ENCODE data around the gene LCE2B.

- TF ChIP-seq EZH2 (IDR thresholded peaks at IDR 0.05; ENCODE audit: insufficient read depth, poor library complexity, severe bottlenecking) = no peak
- no peak for TF ChIP-seq EZH2phosphoT487 (IDR thresholded peaks at IDR 0.05; ENCODE audit: insufficient read depth, low read depth)
Observed at GRCh38 chr1:152654110-152654509, 31.8 kb upstream of the LCE2B start.

All from GM23248 (cell line).